Activated B cell treated with CpG ODN at 0.5 μM for 24 hours (primary cell): Measurements from ENCODE around the gene APOBEC3F. TPM values are rescaled to one million over a fixed set of nuclear protein-coding genes. Genes with fewer than 3 reads are reported as not detected.
"Not testable (repeated sequence)": the region's sequence is repeated elsewhere in the genome, so short reads cannot be mapped to it uniquely, and the experiment has no call there.

Experiments
- ATAC-seq: fragments of 200-7000 bp; cut with Tn5 transposase; one replicate; pipeline ENCODE4 v1.10.0; 2021; ENCODE audit warnings: low read depth, mild to moderate bottlenecking, moderate library complexity
- CTCF ChIA-PET: fragments of 350-600 bp; sonication (Branson Sonifier 250); formaldehyde crosslinking; loops from one replicate; lab custom pipeline; 2021; ENCODE audit warnings: antibody characterized with exemption; lab: Charles Lee
- POLR2A ChIA-PET: fragments of 350-600 bp; sonication (Branson Sonifier 250); formaldehyde crosslinking; loops from one replicate; lab custom pipeline; 2021; ENCODE audit warnings: antibody characterized with exemption; lab: Charles Lee
- DNase-seq: peaks from one replicate; pipeline ENCODE4 v3.0.0; 2022
- H3K27ac Mint-ChIP-seq: one replicate; pipeline ENCODE4 v1.8.0; 2020; ENCODE audit warnings: mixed read lengths
- H3K27me3 Mint-ChIP-seq: one replicate; pipeline ENCODE4 v1.8.0; 2021; ENCODE audit warnings: mixed read lengths
- H3K36me3 Mint-ChIP-seq: one replicate; pipeline ENCODE4 v1.8.0; 2021; ENCODE audit warnings: low read depth, mixed read lengths
- H3K4me1 Mint-ChIP-seq: one replicate; pipeline ENCODE4 v1.8.0; 2021; ENCODE audit warnings: mixed read lengths
- H3K4me3 Mint-ChIP-seq: one replicate; pipeline ENCODE4 v1.8.0; 2020; ENCODE audit warnings: mild to moderate bottlenecking, mixed read lengths
- H3K9me3 Mint-ChIP-seq: one replicate; pipeline ENCODE4 v1.8.0; 2020; ENCODE audit warnings: mixed read lengths
- intact Hi-C: fragments of 100-400 bp; cut with micrococcal nuclease; formaldehyde crosslinking; loops from one replicate; pipeline ENCODE4 v1.15.1; 2024
- total RNA-seq: library from RNA; stranded (reverse); gene quantifications from 2 replicates; pipeline ENCODE4 v1.2.3, GENCODE V29; 2022
- TF ChIP-seq, protein P1 (sequence below): fragments of 200-600 bp; IDR thresholded peaks from one replicate; pipeline ENCODE4 v1.8.0; 2022; ENCODE audit warnings: antibody characterized with exemption, mild to moderate bottlenecking

The APOBEC3F gene
- total RNA-seq, 1 donor from 2014 or later, result 82.4 TPM

DNA sequence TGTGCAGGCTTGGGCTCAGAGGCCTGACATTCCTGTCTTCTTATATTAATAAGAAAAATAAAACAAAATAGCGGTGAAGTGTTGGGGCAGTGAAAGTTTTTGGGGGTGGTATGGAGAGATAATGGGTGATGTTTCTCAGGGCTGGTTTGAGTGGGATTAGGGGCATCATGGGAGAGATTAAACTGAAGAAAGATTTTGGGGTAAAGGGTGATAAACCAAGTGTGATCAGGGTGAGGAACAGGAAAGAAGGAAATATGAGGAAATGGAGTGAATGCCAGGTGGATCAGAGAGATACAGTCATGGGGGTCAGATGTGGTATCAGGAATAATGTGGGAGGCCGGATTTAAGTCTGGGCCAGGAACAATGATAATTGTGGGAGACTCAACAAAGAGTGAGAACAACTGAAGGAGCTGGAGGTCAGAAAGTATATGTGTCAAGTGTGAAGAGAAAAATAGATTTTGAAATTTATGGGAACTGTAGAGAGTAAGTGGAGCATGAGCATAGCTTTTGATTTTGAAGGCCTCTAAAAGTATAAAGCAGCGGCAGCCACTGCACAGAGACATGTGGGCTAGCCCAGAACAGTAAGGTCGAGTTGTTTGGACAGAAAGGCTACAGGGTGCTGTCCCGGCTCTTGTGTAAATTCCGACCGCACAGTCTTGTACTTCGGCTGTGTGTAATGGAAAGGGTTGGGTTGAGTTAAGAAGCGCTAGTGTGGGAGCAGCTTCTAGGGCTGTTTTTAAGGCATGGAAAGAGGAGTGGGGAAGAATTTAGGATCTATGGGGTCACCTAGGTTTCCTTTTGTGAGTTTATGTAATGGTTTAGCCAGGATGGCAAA lies 26.0 kb downstream of the APOBEC3F start:
- not testable (repeated sequence) for H3K4me3 Mint-ChIP-seq, H3K9me3 Mint-ChIP-seq, H3K27ac Mint-ChIP-seq, H3K27me3 Mint-ChIP-seq, H3K36me3 Mint-ChIP-seq, DNase-seq
- intact Hi-C loops, result loop anchor here (1.0 to 2.0 kb wide), 9 partner anchors 11 to 366 kb away; partner anchors contain the start of genes APOBEC3C, APOBEC3F, APOBEC3G and JOSD1
- ATAC-seq, result peak; percentile 12
- ChIA-PET CTCF (interaction anchor here (2.4 kb wide), 1 partner anchor 33 kb away, joined by 8 read pairs; no protein-coding TSS in a partner anchor), POLR2A (interaction anchor here (0.6 to 16.5 kb wide), 15 partner anchors 8 to 253 kb away, joined by 3 to 212 read pairs (median 5); partner anchors contain the start of genes APOBEC3D, APOBEC3G, APOBEC3H and CBX7)
- H3K4me1 Mint-ChIP-seq, result peaks cover 43% of the 10 kb centered on the region

DNA sequence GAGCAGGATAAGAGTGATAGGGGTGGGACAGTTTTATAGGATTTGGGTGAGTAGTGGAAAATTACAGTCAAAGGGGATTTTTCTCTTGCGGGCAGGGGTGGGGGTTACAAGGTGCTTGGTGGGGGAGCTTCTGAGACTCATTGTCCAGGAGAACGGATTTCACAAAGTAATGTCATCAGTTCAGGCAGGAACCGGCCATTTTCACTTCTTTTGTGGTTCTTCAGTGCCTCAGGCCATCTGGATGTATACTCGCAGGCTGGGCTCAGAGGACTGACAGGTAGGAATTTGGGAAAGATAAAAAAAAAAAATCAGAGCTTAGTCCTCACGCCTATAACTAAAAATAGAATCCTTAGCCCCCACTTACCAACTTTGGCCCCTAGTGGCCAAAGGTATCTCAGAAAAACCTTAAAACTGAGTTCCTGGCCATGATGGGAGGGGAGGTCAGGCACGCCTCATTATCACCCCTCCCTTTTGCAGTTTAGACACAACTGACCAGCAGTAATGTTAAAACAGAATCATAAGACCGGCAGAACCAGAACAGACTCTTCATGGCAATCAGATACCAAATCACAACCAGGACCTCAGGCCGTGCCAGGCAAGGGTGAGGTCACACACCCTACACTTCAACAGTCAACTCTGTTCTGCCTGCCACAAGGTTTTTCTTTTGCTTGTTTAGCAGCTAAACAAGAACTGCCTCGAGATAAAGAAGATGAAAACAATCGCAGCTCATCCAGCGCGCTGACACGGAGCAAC lies 27.5 kb downstream of the APOBEC3F start:
- no peaks in the 10 kb centered on the region for H3K27me3 Mint-ChIP-seq
- ChIA-PET CTCF (interaction anchor here (0.9 to 2.4 kb wide), 2 partner anchors 31 to 46 kb away, joined by 3 to 8 read pairs; no protein-coding TSS in a partner anchor), POLR2A (interaction anchor here (0.5 to 16.5 kb wide), 14 partner anchors 11 to 462 kb away, joined by 3 to 212 read pairs (median 4); partner anchors contain the start of genes APOBEC3D, APOBEC3G, APOBEC3H and RPL3)
- ATAC-seq, result no peak
- no peak overlapping the region for H3K27ac Mint-ChIP-seq
- TF ChIP-seq, protein P1, sequence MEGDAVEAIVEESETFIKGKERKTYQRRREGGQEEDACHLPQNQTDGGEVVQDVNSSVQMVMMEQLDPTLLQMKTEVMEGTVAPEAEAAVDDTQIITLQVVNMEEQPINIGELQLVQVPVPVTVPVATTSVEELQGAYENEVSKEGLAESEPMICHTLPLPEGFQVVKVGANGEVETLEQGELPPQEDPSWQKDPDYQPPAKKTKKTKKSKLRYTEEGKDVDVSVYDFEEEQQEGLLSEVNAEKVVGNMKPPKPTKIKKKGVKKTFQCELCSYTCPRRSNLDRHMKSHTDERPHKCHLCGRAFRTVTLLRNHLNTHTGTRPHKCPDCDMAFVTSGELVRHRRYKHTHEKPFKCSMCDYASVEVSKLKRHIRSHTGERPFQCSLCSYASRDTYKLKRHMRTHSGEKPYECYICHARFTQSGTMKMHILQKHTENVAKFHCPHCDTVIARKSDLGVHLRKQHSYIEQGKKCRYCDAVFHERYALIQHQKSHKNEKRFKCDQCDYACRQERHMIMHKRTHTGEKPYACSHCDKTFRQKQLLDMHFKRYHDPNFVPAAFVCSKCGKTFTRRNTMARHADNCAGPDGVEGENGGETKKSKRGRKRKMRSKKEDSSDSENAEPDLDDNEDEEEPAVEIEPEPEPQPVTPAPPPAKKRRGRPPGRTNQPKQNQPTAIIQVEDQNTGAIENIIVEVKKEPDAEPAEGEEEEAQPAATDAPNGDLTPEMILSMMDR, result no peak
- H3K4me3 Mint-ChIP-seq, result no peak overlapping the region
- peaks cover 54% of the 10 kb centered on the region for H3K4me1 Mint-ChIP-seq
- DNase-seq, result no peak
- no peaks in the 10 kb centered on the region for H3K9me3 Mint-ChIP-seq
- intact Hi-C loops, result no loop called here
- peaks cover 7% of the 10 kb centered on the region for H3K36me3 Mint-ChIP-seq

DNA sequence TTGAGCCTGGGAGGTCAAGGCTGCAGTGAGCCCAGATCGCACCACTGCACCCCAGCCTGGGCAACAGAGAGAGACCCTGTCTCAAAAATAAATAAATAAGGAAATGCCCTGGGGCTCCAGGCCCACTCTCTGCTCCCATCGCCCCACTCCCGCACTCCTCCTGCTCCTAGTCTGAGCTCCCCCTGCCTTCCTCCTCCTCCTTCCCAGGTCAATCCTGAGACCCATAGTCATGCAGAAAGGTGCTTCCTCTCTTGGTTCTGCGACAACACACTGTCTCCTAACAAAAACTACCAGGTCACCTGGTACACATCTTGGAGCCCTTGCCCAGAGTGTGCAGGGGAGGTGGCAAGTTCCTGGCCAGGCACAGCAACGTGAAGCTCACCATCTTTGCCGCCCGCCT lies 29.5 kb downstream of the APOBEC3F start:
- ATAC-seq (no peak), DNase-seq (no peak)
- TF ChIP-seq, protein P1, result no peak
- ChIA-PET POLR2A (interaction anchor here (1.4 to 16.5 kb wide), 2 partner anchors 14 to 28 kb away, joined by 3 to 212 read pairs; partner anchors contain the start of gene APOBEC3H), CTCF (no interaction called here)
- Mint-ChIP-seq H3K4me1 (peaks cover 52% of the 10 kb centered on the region), H3K27me3 (no peaks in the 10 kb centered on the region), H3K9me3 (no peaks in the 10 kb centered on the region), H3K27ac (no peak overlapping the region), H3K36me3 (peaks cover 7% of the 10 kb centered on the region), H3K4me3 (peak overlapping the region; percentile 49)
- intact Hi-C loops, result no loop called here

DNA sequence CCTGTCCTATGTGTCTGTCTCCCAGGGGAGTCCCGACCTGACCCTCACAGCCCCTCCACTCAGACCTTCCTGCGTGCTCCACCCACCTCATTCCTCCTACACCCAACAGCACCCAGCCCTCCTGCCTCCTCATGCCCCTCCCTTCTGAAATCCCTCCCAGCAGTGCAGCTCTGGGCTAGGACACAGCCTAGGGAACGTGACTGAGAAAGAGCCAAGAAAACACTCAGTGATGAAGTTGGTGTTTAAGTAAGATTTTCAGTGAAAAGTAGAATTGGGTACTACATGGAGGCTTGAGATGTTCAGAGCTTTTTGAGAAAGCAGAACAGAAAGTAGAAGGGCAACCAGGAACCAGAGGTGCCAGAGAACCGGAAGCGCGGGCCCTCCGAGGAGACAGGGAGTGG lies 31.9 kb downstream of the APOBEC3F start:
- Mint-ChIP-seq H3K27ac (peak overlapping the region; percentile 94), H3K36me3 (peaks cover 12% of the 10 kb centered on the region), H3K4me3 (peak overlapping the region; percentile 58), H3K4me1 (peaks cover 62% of the 10 kb centered on the region)
- POLR2A ChIA-PET, result interaction anchor here (0.6 to 16.5 kb wide), 9 partner anchors 8 to 247 kb away, joined by 3 to 212 read pairs (median 7); partner anchors contain the start of genes APOBEC3C, APOBEC3H and RPL3
- intact Hi-C loops, H3K27me3 Mint-ChIP-seq, H3K9me3 Mint-ChIP-seq: not testable (repeated sequence)
- CTCF ChIA-PET, result interaction anchor here (1.4 kb wide), 1 partner anchor 8 kb away, joined by 5 read pairs; no protein-coding TSS in a partner anchor
- ATAC-seq (peak; percentile 57), DNase-seq (peak; percentile 49)

DNA sequence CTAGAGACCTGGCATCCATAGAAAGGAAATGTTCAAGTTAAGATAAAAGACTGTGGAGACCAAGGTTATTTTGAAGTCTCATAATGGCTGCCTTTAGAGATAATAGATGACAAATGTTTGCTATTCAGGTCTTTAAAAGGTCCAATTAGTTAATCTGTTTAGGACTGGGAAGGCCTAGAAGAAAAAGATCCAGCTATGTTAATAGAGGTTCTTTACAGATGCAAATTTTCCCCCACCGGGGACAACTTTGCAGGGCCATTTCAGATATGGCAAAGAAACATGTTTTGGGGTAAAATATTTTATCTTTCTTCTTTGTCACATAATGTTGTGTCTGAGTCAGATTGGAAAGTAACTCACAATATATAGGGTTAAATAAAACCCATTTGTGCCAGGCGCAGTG lies 33.3 kb downstream of the APOBEC3F start:
- DNase-seq (no peak), ATAC-seq (no peak)
- Mint-ChIP-seq H3K4me3 (no peak overlapping the region), H3K27me3 (no peaks in the 10 kb centered on the region), H3K4me1 (peaks cover 76% of the 10 kb centered on the region), H3K9me3 (no peaks in the 10 kb centered on the region), H3K36me3 (peaks cover 23% of the 10 kb centered on the region), H3K27ac (peak overlapping the region; percentile 94)
- intact Hi-C loops, result no loop called here
- POLR2A ChIA-PET, result interaction anchor here (0.6 to 16.5 kb wide), 9 partner anchors 10 to 1695 kb away, joined by 3 to 212 read pairs (median 6); partner anchors contain the start of genes APOBEC3C and APOBEC3H
- TF ChIP-seq, protein P1, result no peak
- CTCF ChIA-PET, result no interaction called here

DNA sequence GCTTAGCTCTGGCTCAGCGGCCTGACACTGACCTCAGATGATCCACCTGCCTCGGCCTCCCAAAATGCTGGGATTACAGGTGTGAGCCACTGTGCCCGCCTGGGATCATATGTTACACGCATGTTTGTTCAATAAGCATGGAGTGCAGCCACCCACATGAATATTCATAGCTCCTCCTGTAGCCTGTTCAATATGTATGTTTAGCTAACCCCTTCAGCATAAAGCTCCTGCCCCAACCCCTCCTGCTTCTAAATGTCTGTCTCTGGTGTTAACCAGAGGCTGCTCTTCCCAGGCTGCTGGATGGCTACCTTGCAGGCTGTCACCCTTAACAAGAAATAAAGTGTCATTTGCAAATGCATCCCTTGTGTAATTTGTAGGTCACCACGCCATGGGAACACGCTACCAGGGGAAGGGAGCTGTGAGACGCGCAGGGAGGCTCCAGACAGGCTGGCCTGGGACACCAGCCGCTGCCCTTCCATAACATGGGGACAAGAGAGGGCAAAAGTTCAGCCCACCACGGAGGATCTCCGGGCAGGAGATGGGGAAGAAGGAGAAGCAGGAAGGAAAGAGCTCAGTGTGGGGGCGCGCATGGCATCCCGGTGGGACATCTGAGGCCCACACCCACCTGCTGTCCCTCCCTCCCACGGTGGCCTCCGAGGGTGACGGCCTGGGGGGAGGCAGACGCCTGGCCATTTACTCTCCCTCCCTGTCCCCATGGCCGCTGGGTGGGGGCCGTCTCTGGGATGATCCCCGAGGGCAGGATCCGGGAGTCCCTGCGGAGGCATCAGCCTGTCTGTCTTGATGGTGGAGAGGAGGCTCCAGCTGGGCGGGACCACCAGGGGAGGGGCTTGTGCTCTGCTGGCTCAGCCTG lies 35.7 kb downstream of the APOBEC3F start:
- CTCF ChIA-PET, H3K27me3 Mint-ChIP-seq, DNase-seq, H3K9me3 Mint-ChIP-seq, ATAC-seq: not testable (repeated sequence)
- peak overlapping the region; percentile 93 for H3K4me3 Mint-ChIP-seq
- peaks cover 82% of the 10 kb centered on the region for H3K4me1 Mint-ChIP-seq
- POLR2A ChIA-PET, result interaction anchor here (7.0 to 16.5 kb wide), 2 partner anchors 9 to 22 kb away, joined by 47 to 212 read pairs; partner anchors contain the start of gene APOBEC3H
- intact Hi-C loops, result loop anchor here (1.0 kb wide), 2 partner anchors 10 to 24 kb away; no protein-coding TSS in a partner anchor
- peaks cover 31% of the 10 kb centered on the region for H3K36me3 Mint-ChIP-seq
- H3K27ac Mint-ChIP-seq, result peak overlapping the region; percentile 90

DNA sequence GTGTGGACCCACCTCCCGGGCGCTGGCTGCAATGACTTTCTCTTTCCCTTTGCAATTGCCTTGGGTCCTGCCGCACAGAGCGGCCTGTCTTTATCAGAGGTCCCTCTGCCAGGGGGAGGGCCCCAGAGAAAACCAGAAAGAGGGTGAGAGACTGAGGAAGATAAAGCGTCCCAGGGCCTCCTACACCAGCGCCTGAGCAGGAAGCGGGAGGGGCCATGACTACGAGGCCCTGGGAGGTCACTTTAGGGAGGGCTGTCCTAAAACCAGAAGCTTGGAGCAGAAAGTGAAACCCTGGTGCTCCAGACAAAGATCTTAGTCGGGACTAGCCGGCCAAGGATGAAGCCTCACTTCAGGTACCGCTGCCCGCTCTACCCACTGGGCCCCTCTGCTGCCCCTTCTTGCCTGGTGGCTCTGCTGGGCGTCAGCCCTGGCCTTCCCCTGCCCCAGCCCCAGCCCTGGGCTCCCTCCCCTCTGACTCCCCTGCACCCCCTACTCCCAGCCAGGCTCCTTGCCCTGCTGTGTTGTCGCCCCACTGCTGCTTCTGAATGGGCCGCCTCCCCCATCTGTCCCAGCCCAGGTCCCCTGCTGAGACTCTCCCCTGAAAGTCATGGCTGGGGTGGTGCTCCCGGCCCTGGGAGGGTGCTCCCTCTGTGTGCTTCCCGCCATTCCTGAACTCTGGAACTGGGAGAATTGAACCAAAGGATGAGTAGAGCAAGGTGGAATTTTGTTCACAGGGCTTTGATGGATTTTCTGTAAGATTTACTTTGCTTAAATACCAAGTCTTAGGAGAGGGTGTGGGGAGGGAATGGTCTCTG lies 36.6 kb downstream of the APOBEC3F start, which contains the start of gene APOBEC3G:
Gene APOBEC3G, plus strand, starts transcription at position 250 of the 815 bp plus-strand sequence. Its CDS starts 87 bp downstream, at position 337.
- H3K27me3 Mint-ChIP-seq, H3K9me3 Mint-ChIP-seq, CTCF ChIA-PET: not testable (repeated sequence)
- POLR2A ChIA-PET, result interaction anchor here (0.6 to 16.5 kb wide), 7 partner anchors 10 to 92 kb away, joined by 3 to 212 read pairs (median 4); partner anchors contain the start of genes APOBEC3C and APOBEC3H
- Mint-ChIP-seq H3K4me3 (peak within 1 kb of the TSS; percentile 93), H3K27ac (peak within 1 kb of the TSS; percentile 91), H3K4me1 (peaks cover 83% of the 10 kb centered on the region), H3K36me3 (peaks cover 39% of the 10 kb centered on the region)
- intact Hi-C loops, result loop anchor here (1.0 kb wide), 2 partner anchors 11 to 23 kb away; no protein-coding TSS in a partner anchor
- ATAC-seq (peak; percentile 84), DNase-seq (peak; percentile 37)
